ENCODE measurements around the gene PSMC2. TPM values are rescaled to one million over a fixed set of nuclear protein-coding genes. Genes with fewer than 3 reads are reported as not detected.

PSMC2 gene
- 100 to 1,000 TPM in 3 of 4 donors, 10 to 100 TPM in 1; 99.0 to 127 (median 114) TPM for polyA plus RNA-seq (ENCODE audit: insufficient read length in 4 of 4)

DNA sequence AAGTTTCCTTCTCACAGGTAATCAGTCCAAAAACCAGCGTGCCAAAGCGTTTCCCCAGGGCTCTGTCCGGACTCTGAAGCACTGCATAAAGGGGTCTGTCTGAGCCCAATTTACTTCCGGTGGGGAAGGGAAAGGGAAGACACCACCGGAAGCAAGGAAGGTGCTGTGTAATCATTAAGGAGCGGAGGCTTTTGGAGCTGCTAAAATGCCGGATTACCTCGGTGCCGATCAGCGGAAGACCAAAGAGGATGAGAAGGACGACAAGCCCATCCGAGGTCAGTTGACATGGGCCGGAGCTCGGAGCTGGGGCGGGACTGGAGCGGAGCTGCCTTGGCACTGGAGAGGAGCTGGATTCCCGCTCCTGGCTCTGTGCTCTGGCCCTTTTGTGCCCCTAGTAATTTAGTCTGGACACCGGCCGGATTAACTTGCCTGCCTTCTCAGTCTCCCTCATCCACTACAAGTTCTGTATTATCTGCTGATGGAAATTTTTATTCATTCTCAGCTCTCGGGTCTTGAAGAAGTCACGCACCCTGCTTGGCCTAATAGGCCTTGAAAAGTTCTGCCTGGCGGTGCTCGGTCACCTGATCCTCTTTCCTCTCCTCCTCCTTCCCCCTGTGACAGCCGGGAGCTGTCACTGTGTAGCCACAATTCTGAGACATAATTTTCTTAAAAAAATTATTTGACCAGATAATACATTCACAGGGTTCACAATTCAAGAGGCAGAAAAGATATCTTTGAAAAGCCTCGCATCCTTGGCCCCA is at the start of gene PSMC2:
Gene PSMC2 (plus strand): TSS at position 137 of the 761 bp plus-strand sequence. CDS start 69 bp downstream, at position 206.
- peak; percentile 84 to 94 (median 91) for DNase-seq (ENCODE audit: low read depth in 4 of 4, low spot score in 2 of 4)

DNA sequence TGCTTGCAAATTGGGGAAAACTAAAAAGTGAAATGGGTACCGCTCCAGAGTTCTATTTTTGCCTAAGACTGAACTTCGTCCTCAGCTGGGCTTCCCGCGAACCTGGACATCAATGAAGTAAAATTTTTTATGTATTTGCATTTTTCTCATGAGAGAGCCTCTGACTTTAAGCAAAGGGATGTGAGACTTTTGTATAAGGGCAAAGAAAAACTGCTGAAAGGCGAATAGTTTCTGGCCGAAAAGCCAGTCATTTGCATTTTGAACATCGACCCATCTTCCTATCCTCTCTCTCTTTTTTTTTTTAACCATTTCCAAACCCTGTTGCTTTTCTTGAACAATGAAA is 49.6 kb upstream of the PSMC2 start:
- DNase-seq (ENCODE audit: low read depth in 4 of 4, low spot score in 2 of 4): peak in 1 of 4 donors; percentile 2

DNA sequence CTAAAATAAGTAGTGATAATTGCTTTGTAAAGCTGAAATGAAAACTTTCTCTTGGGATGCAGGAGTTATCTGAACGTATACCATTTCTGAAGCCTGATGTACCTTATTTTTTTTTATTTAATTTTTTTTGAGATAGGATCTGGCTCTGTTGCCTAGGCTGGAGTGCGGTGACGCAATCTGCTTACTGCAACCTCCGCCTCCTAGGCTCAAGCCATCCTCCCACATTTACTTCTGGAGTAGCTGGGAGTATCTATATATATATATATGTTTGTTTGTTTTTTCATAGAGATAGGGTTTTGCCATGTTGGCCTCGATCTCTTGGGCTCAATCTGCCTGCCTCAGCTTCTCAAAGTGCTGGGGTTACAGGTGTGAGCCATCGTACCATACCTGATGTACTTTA is 47.8 kb upstream of the PSMC2 start:
- no peak for DNase-seq (ENCODE audit: low read depth in 4 of 4, low spot score in 2 of 4)

DNA sequence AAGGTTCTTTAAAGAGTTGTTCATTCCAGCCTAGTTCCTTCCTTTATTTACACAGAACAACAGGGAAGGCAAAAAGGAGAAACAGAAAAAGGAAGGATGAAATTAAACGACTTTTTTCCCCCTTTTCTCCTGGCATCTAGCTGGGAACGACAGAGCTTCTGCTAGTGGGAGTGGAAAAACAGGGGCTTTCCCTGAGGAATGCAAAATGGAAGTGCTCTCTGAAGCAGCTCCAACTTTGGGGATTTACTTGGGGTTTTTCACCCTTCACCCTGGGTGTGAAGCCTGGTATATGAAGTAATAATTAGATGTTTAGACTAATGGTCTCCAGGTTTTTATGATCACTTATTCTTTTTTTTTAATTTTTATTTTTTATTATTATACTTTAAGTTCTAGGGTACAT is 46.0 kb upstream of the PSMC2 start:
- no peak for DNase-seq (ENCODE audit: low read depth in 4 of 4, low spot score in 2 of 4)

DNA sequence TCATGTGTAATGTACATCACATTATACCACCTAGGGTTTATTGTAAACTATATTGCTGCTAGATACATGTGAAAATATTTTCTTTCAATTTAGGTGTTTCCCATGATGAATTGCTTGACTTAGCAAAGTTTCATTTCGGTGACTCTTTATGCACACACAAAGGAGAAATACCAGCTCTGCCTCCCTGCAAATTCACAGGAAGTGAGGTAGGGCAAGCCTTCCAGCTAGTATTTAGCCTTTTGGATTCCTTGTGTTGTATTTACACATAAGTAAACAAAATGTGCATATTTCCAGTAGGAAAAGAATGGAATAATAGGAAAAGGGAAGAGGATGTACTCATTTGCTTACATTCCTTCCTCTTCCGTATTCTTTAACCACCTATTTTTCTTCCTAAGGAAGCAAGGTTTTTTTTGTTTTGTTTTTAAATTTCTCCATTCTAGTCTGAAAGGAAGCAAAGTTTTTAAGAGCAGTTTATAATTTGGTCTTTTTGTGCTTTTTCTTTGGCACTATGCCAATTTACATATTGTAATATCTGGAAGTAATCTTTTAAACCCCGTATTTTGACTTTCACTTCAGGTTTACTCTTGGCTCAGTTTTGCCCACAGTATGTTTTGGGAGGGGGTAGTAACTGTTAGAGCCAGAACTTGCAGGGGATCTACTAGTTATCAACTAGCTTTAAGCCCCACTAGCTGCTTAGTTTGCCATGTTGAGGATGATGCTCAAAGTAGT is 39.8 kb upstream of the PSMC2 start:
- no peak for DNase-seq (ENCODE audit: low read depth in 4 of 4, low spot score in 2 of 4)

DNA sequence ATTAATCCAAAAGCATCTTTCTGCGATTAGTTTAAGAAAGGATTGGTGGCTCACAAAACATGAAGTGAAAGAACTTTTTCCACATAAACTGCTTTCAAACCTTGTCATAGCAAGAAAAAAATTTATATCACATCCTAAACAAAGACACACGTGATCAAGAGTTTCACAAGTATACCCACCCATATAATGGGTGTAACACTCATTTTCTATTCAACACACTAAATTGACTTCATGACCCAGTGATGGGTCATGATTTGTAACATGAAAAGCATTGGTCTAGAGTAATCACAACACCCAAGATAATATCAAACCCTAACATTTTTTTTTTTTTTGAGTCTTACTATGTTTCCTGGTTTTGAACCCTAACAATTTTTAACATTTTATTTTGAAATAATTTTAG is 32.6 kb upstream of the PSMC2 start:
- DNase-seq (ENCODE audit: low read depth in 4 of 4, low spot score in 2 of 4): no peak

DNA sequence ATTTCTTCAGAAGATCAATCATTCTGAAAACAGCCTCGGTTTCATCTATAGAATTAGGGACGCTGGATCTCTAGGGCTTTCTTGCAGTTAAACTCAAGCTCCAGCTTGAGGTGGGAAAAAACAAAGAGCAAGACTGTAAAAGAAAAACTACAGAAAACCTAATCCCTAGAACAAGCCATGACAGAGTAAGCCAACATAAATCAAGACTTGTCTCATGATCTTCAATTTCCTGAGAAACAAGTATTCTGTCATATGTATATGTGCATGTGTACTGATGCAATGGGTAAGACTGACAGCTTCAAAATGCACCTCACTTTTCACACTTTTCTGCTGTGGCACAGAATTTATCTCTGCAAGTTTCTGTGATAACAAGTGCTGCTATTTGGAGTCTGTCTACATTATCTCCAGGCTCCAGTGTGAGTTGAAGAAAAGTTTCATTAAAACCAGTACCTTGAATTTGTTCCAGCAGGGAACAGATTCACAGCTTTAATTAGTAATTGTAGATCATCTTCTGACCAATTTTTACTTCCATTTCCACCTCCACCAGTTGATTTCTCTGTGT is 31.0 kb upstream of the PSMC2 start:
- DNase-seq (ENCODE audit: low read depth in 4 of 4, low spot score in 2 of 4): no peak

DNA sequence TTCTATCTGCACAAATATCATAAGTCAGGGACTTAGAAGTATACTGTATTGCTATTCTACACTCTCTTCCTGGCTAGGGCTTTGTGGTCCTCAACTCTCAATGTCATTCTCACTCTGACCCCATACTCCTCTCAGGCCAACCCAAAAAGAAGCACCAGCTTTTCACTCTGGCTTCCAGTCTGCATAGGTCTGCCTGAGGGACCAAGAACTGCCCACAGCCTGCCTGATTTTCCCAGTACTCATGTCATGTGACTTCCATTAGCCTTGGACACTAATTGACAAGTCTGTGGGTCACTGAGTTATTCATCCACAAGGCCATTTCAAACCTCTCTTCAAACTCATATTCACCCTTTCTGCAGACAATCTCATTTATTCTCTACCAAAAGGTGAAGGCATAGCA is 30.4 kb upstream of the PSMC2 start:
- DNase-seq (ENCODE audit: low read depth in 4 of 4, low spot score in 2 of 4): no peak

DNA sequence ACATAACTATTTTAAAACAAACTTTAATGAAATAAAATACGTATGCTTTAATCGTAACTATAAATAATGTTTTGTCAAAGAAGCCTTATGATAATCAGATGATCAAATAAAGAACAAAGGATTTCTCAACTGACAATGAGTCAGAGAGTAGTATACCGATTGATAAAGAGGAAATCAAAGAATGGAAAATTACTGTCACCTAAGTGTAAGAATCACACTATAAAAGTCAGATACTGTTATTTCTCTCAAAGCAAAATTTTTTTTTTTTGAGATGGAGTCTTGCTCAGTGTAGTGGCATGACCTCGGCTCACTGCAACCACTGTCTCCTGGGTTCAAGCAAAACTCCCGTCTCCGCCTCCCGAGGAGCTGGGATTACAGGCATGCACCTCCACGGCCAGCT is 21.7 kb upstream of the PSMC2 start:
- DNase-seq (ENCODE audit: low read depth in 4 of 4, low spot score in 2 of 4): no peak

DNA sequence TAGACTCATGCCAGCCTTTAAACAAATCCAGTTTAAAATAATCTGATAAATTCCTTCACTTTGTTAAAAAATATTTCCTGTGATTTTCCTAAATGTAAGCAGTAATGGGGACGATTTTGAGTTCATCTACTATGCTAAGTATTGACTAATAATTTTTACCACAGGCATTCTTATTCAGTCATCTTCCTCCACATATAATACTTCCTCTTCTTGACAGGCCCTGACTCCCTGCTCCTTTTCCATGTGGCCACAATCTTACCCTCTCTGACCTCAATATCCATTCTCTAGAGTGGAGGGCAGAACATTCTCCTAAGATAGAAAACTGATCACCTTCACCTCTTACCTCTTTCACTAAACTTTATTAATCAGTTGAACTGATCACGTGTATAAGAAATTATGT is 10.7 kb upstream of the PSMC2 start:
- DNase-seq (ENCODE audit: low read depth in 4 of 4, low spot score in 2 of 4): no peak

DNA sequence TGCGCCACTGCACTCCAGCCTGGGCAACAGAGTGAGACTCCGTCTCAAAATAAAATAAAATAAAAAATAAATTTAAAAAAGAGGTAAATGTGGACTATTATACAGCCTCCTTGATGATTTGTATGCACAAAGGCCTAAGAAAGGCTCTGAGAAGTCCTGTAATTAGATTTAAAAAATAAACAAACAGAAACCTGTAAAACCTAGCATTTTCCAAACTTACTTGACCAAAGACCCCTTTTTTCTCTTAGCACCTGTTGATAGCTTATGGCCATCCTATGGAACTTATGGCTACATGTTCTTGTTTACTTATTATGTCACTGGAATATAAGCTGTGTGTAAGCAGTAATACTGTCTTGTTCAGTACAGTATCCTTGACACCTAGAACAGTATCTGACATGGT is 8.6 kb upstream of the PSMC2 start:
- DNase-seq (ENCODE audit: low read depth in 4 of 4, low spot score in 2 of 4): no peak

DNA sequence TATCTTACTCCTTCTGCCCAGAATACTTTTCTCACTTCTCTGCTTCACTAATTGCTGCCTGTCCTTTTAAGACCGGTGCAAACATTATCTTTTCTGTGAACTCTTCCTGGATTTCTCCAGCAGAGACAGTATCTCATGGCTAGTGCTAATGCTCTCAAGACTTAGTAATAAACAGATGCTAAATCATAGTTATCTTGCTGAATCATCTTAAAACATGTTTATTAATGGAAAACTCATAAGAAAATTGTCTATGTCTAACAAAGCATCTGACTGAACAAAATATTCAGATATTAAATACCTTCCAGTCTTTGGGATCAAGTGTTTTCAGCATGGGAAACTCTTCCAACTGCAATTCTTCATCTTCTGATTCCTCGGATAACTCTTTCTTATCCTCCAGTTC is 6.0 kb upstream of the PSMC2 start:
- DNase-seq (ENCODE audit: low read depth in 4 of 4, low spot score in 2 of 4): no peak

DNA sequence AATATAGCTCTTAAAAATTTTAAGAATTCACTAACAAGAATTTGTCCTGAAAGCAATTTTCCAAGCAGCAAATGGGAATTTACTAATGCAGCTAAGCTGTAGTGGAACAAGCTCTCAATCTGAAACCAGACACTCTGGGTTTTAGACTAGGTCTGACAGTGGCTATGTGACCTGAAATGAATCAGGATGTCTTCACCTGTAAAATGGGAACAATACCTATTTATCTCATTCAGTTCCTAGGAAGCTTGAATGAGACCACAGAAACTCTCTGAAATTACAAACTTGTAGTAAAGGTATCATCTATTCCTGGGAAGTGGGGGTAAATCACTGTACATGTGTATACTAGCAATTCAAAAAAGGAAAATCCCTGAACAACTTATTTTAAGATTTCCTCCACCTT is 4.1 kb upstream of the PSMC2 start:
- no peak for DNase-seq (ENCODE audit: low read depth in 4 of 4, low spot score in 2 of 4)

DNA sequence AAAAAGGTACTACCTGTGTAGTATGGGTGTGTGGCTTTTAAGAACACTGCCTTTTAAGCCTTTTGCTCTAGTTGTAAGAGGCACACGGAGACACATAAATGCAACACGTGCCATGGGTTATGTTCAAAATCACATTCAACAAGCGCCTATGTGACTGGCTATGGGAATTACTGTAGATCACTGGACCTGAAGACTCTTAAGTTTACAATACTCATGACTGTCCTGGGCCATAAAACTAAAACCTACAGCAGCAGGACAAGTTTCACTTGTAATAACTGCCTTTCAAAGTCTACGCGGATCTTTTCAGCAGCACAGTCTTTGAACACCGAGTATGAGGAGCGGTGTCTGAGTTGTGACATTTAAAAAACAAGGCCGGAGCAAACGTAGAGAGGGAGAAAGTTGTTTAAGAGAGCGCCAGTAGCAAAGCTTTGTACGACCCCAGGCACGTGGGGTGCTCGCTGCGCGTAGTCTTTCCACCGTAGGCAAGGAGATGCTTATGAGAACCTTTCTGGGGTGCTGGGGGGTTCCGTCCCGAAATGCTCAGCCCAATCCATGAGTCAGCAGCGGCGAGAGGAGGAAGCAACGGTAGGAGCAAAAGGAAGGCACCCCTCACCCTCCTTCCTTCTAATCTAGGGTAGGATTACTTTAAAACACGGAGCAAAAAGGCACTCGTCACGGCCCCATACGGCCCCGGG is 3.5 kb upstream of the PSMC2 start:
- DNase-seq (ENCODE audit: low read depth in 4 of 4, low spot score in 2 of 4): peak in 3 of 4 donors; percentile 2 to 27 (median 27)

DNA sequence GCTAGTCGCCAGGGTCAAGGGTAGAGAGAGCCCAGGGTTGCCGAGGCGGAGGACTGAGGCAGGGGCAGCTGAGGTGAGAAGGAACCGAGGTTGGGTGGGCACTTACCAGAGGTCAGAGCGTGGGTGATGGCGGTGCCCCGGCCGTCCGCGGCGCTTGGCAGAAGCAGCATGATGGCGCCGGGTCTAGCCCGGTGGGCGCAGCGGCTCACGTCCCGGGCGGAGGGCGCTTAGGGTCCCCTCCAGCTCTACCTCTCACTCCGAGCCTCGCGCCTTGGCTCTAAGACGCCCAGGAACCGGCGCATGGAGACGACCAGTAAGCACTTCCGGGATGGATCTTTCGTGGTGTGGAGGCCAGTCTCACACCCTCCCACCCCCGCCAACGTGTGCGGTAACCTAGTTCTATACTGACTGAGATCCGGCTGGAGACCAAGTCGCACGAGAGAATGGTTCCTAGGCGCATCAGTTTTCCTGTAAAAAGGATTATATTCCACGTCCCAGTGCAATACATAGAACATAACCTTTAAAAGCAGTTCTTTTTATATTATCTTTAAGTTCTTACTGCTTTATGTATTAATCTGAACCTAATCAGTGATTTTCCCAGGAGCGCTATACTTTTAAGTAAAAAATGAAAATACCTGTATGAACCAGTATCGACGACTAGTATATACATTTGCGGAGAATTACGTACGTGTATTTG is 2.8 kb upstream of the PSMC2 start, which contains the start of gene DNAJC2:
Gene DNAJC2 (minus strand): TSS at position 315 of the 697 bp plus-strand sequence. CDS start 145 bp downstream, at position 170.
- DNase-seq (ENCODE audit: low read depth in 4 of 4, low spot score in 2 of 4): peak; percentile 64 to 83 (median 74)

DNA sequence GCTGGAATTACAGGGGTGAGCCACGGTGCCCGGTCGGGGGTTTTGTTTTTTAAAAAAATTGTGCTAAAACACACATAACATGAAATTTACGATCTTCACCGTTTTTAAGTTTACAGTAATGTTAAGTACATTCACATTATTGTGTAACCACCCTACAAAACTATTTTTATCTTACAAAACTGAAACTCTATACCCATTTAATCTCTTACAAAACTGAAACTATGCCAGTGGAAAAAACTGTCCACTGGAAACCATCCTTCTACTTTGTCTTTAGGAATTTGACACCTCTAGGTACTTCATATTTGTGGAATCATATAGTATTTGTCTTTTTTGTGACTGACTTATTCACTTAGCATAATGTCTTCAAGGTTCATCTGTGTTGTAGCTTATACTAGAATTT is 1.0 kb upstream of the PSMC2 start:
- DNase-seq (ENCODE audit: low read depth in 4 of 4, low spot score in 2 of 4): no peak

DNA sequence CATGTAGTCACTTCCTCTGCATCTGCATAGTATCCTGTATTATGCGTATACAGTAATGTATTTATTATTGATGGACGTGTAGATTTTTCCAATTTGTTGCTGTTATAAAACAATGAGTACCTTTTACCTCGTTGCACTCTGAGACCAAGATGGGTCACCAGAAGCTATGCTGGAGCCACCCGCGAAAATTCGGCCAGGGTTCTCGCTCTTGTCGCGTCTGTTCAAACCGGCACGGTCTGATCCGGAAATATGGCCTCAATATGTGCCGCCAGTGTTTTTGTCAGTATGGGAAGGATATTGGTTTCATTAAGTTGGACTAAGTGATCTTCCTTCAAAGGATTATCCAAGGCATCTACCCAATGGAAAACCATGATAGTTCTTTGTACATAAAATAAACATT is 1.0 kb downstream of the PSMC2 start:
- DNase-seq (ENCODE audit: low read depth in 4 of 4, low spot score in 2 of 4): no peak

DNA sequence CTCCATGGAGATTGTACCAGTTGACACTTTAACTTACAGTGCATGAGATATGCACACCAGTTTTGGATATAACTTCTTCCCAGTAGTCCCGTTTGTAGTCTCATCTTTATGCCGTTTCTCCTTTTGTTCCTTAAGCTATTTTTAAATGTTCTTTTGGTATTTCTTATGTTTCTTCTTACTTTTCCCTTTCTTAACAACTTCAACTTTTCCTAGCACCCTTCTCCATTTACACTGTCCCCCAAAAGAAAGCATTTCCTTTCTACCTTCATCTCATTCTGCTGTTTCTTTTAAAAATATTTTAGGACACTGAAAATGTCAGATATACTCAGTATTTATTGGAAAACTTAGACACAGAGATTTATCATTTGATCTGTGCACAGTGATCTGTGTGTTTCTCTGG is 1.5 kb downstream of the PSMC2 start:
- no peak for DNase-seq (ENCODE audit: low read depth in 4 of 4, low spot score in 2 of 4)

DNA sequence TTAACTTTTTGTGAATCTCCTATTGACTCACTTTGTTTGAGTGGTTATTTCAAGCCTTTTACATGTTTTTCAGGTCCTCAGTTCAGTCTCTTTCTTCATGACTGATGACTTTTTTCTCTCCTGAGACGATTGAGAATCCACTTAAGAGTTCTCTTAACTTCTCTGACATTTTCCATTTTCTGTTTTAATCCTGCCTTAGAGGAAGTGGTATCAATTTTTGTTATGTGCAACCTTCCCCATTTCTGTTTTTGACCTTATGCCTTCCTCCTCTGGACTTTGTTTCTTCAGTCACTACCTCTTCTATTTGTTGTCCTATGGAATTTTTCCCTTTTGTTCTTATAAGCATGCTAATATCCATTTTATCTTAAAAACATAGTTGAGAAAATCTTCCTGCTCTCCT is 2.4 kb downstream of the PSMC2 start:
- no peak for DNase-seq (ENCODE audit: low read depth in 4 of 4, low spot score in 2 of 4)

DNA sequence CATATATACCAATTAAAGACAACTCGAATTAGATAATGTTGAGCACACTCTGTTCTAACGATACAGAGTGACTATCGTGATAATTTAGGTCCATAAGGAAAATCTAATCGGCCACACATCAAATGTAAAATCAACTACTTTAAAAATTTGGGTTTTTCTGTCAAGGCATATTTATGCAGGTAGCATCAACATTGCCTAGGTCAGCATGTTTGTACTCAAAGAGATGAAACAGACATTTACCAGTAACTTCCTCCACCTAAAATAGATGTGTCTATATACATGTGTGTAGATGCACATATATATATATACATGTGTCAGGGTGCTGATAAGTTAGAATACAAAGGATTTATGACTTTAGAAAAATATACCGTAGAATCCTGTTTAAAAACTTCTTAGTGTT is 22.0 kb downstream of the PSMC2 start:
- no peak for DNase-seq (ENCODE audit: low read depth in 4 of 4, low spot score in 2 of 4)

Measured in left renal cortex interstitium (tissue), 4 donors.